Mammary epithelial cell (primary cell): Measurements from ENCODE around the gene ARSB.

Experiments
- EZH2 ChIP-seq: IDR thresholded peaks from 2 replicates; pipeline ENCODE4 v1.6.1; 2012; ENCODE audit warnings: low read length, inconsistent platforms, borderline replicate concordance
- TF ChIP-seq, protein P1 (sequence below), 2 donors: IDR thresholded peaks in 1 of 2; conservative IDR thresholded peaks in 1 of 2; 2 replicates each; pipeline ENCODE4 v1.5.1; 2011 to 2012; ENCODE audit warnings: inconsistent platforms in 2 of 2, low read length in 2 of 2, mild to moderate bottlenecking in 2 of 2, control low read depth in 1 of 2, low read depth in 1 of 2; ENCODE audit not compliant: insufficient read depth in 1 of 2; ENCODE audit errors: extremely low read depth in 1 of 2

DNA sequence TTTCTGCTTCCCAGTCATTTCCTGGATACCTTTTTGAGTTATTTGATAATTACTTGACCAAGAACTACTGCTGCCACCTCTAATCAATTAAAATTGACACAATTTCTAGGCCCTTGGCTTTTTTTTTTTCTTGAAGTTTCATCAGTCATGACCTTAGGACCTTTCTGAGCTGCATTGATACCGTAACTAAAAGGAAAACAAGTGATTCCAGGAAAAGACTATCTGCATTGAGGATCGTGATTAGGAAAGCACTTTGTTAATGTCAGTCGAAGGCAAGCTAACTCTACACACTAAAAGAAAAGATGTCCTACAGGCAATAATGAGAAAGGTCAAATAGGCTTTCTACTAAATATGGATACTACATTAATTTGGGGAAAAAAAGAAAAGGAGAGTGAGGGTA, 69.9 kb downstream of the ARSB start:
- TF ChIP-seq, protein P1, sequence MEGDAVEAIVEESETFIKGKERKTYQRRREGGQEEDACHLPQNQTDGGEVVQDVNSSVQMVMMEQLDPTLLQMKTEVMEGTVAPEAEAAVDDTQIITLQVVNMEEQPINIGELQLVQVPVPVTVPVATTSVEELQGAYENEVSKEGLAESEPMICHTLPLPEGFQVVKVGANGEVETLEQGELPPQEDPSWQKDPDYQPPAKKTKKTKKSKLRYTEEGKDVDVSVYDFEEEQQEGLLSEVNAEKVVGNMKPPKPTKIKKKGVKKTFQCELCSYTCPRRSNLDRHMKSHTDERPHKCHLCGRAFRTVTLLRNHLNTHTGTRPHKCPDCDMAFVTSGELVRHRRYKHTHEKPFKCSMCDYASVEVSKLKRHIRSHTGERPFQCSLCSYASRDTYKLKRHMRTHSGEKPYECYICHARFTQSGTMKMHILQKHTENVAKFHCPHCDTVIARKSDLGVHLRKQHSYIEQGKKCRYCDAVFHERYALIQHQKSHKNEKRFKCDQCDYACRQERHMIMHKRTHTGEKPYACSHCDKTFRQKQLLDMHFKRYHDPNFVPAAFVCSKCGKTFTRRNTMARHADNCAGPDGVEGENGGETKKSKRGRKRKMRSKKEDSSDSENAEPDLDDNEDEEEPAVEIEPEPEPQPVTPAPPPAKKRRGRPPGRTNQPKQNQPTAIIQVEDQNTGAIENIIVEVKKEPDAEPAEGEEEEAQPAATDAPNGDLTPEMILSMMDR (conservative IDR thresholded peaks at IDR 0.05 in 1 of 2, IDR thresholded peaks at IDR 0.05 in 1 of 2; ENCODE audit: extremely low read depth in 1 of 2, insufficient read depth in 1 of 2, low read depth in 1 of 2, low read length in 2 of 2): no peak
- no peak for TF ChIP-seq EZH2
